A549 (cell line): Measurements from ENCODE around the gene DOK5.

ENCODE experiments used
- CBX2 ChIP-seq: fragments of 200-600 bp; sonication (generic); IDR thresholded peaks from 2 replicates; pipeline ENCODE4 v1.6.1; 2016; ENCODE audit warnings: low read depth, mild to moderate bottlenecking, borderline replicate concordance
- CEBPB ChIP-seq, 2 experiments: fragments of >200 bp in 1 of 2; sonication (Bioruptor Twin) in 1 of 2; formaldehyde crosslinking in 1 of 2; IDR thresholded peaks; 2 replicates each; pipeline ENCODE4 v1.6.1; 2012 to 2016
- CTCF ChIP-seq: fragments of >200 bp; sonication (Bioruptor Twin); formaldehyde crosslinking; IDR thresholded peaks from 3 replicates; pipeline ENCODE4 v1.5.1; 2016
- JUN ChIP-seq, 2 experiments: fragments of >200 bp; sonication (Bioruptor Twin); formaldehyde crosslinking; IDR thresholded peaks; 2 replicates in 1 of 2; 3 replicates in 1 of 2; pipeline ENCODE4 v1.6.1; 2016 to 2017
- JUNB ChIP-seq: fragments of >200 bp; sonication (Bioruptor Twin); formaldehyde crosslinking; IDR thresholded peaks from 2 replicates; pipeline ENCODE4 v1.6.1; 2016
- MAFK ChIP-seq: fragments of 450-650 bp; IDR thresholded peaks from 2 replicates; pipeline ENCODE4 v1.6.1; 2014; ENCODE audit not compliant: partially characterized antibody
- MAZ ChIP-seq: fragments of 150-350 bp; IDR thresholded peaks from 2 replicates; pipeline ENCODE4 v1.6.1; 2014; ENCODE audit warnings: antibody characterized with exemption, low read depth, low read length, borderline replicate concordance
- PHF8 ChIP-seq: fragments of 200-600 bp; sonication (generic); IDR thresholded peaks from 2 replicates; pipeline ENCODE4 v1.6.1; 2016; ENCODE audit warnings: low read depth, mild to moderate bottlenecking, antibody characterized with exemption, moderate library complexity, borderline replicate concordance
- POLR2A ChIP-seq: IDR thresholded peaks from 2 replicates; pipeline ENCODE4 v1.6.1; 2012; ENCODE audit warnings: mild to moderate bottlenecking, low read length
- POLR2AphosphoS2 ChIP-seq: conservative IDR thresholded peaks from 2 replicates; pipeline ENCODE4 v1.6.1; 2012; ENCODE audit warnings: low read length, improper control_type of control experiment, inconsistent platforms
- RAD21 ChIP-seq, 2 experiments: fragments of >200 bp in 1 of 2; sonication (Bioruptor Twin) in 1 of 2; formaldehyde crosslinking in 1 of 2; IDR thresholded peaks in 1 of 2; conservative IDR thresholded peaks in 1 of 2; 2 replicates in 1 of 2; 3 replicates in 1 of 2; pipeline ENCODE4 v1.6.1; 2012 to 2018; ENCODE audit warnings: inconsistent platforms in 1 of 2
- REST ChIP-seq: fragments of 200-600 bp; sonication (generic); IDR thresholded peaks from 2 replicates; pipeline ENCODE4 v1.6.1; 2016; ENCODE audit warnings: antibody characterized with exemption, mild to moderate bottlenecking, moderate library complexity
- RFX5 ChIP-seq: fragments of 450-650 bp; IDR thresholded peaks from 2 replicates; pipeline ENCODE4 v1.7.1; 2014; ENCODE audit warnings: antibody characterized with exemption, mild to moderate bottlenecking, moderate library complexity
- RNF2 ChIP-seq: fragments of 200-600 bp; sonication (generic); IDR thresholded peaks from 2 replicates; pipeline ENCODE4 v1.6.1; 2016; ENCODE audit warnings: low read depth, mild to moderate bottlenecking, antibody characterized with exemption, moderate library complexity, borderline replicate concordance

- TF ChIP-seq RNF2 (no peak), CTCF (no peak), RAD21 (conservative IDR thresholded peaks at IDR 0.05 in 1 of 2, IDR thresholded peaks at IDR 0.05 in 1 of 2) (no peak), POLR2A (no peak), MAFK (no peak), MAZ (no peak), CEBPB (IDR thresholded peaks at IDR 0.05) (no peak), REST (no peak), PHF8 (no peak), CBX2 (no peak), JUNB (no peak), RFX5 (no peak), POLR2AphosphoS2 (no peak), JUN (IDR thresholded peaks at IDR 0.05) (no peak)
Measured at GRCh38 chr20:54454982-54455381, 20.4 kb upstream of the DOK5 start.
